ENCODE data around the gene DIP2B.
"Not testable (repeated sequence)": the region's sequence is repeated elsewhere in the genome, so short reads cannot be mapped to it uniquely, and the experiment has no call there.

Gene DIP2B, protein sequence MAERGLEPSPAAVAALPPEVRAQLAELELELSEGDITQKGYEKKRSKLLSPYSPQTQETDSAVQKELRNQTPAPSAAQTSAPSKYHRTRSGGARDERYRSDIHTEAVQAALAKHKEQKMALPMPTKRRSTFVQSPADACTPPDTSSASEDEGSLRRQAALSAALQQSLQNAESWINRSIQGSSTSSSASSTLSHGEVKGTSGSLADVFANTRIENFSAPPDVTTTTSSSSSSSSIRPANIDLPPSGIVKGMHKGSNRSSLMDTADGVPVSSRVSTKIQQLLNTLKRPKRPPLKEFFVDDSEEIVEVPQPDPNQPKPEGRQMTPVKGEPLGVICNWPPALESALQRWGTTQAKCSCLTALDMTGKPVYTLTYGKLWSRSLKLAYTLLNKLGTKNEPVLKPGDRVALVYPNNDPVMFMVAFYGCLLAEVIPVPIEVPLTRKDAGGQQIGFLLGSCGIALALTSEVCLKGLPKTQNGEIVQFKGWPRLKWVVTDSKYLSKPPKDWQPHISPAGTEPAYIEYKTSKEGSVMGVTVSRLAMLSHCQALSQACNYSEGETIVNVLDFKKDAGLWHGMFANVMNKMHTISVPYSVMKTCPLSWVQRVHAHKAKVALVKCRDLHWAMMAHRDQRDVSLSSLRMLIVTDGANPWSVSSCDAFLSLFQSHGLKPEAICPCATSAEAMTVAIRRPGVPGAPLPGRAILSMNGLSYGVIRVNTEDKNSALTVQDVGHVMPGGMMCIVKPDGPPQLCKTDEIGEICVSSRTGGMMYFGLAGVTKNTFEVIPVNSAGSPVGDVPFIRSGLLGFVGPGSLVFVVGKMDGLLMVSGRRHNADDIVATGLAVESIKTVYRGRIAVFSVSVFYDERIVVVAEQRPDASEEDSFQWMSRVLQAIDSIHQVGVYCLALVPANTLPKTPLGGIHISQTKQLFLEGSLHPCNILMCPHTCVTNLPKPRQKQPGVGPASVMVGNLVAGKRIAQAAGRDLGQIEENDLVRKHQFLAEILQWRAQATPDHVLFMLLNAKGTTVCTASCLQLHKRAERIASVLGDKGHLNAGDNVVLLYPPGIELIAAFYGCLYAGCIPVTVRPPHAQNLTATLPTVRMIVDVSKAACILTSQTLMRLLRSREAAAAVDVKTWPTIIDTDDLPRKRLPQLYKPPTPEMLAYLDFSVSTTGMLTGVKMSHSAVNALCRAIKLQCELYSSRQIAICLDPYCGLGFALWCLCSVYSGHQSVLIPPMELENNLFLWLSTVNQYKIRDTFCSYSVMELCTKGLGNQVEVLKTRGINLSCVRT (N-terminal part only)
- total RNA-seq, result 175 reads per million, percentile 91 among the genes with 10 or more reads in this experiment

DNA sequence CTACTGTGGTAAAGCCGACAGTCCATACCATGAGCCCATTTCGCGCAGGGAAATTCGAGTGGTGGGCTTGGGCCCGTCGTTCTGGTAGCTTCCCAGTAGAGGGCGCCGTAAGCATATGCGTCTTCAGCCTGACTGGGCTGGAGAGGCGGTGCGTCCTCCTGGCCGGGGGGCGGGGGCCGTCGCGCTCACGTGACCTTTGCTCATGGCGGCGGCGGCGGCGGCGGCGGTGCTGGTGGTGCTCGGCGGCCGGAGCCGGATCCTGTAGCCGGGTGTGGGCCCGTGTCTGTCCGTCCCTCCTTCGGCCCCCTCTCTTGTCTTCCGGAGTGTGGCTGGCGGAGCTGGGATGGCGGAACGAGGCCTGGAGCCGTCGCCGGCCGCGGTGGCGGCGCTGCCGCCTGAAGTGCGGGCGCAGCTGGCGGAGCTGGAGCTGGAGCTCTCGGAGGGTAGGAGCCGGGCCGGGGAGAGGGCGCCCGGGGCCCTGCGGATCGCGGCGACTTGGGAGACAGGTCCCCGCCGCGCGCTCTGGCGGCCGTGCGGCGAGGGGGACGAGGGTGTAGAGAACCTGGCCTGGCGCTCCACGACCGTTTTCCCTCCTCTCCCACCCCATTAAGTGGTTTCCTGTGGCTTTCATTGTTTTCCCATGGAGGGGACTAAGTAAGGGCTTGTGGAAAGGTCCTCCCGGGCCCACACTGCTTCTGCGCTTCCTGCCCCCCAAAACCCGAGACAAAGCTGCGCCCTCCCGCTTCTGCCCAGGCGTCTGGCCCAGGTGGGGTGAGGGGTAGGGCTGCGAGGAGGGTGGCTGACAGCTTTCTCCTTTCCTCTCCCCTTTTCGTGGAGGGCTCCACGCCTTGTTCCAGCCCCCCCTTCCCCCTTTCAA lies at the start of gene DIP2B:
DIP2B (plus strand) TSS at position 188 of the 877 bp plus-strand sequence; CDS start at position 344, 156 bp downstream.
- peak; percentile 97 for DNase-seq

DNA sequence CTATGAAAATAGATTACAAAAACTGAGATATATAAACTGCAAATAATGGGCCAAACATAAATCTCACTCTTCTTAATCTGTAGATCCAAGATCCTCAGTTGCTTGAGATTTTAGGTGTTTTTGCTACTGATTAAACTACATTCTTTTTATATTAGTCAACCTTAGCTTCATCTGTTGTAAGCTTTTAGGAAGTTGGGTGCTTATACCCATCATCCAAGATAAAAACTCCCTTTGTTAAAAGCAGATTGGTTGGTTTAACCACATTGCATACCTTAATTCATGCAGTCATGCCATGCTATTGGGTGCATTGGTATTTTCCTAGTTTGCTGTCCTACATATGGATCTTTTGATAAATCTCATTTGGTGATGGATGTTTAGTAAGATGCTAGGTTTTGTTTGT lies 46.2 kb upstream of the DIP2B start:
- DNase-seq, result no peak

DNA sequence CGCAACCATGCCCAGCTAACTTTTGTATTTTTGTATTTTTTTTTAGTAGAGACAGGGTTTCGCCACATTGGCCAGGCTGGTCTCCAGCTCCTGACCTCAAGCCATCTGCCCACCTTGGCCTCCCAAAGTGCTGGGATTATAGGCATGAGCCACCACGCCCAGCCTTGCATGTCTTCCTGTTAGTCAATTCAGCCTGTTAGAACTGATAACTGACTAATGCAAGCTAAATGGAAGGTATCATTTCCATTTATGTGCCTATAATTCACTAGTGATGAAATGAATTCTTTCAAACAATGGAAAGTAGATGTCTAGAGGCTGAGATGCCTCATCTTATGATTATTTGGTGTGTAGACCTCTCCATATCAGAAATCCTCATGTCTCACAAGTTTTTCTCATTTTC lies 37.3 kb upstream of the DIP2B start:
- DNase-seq, result no peak

DNA sequence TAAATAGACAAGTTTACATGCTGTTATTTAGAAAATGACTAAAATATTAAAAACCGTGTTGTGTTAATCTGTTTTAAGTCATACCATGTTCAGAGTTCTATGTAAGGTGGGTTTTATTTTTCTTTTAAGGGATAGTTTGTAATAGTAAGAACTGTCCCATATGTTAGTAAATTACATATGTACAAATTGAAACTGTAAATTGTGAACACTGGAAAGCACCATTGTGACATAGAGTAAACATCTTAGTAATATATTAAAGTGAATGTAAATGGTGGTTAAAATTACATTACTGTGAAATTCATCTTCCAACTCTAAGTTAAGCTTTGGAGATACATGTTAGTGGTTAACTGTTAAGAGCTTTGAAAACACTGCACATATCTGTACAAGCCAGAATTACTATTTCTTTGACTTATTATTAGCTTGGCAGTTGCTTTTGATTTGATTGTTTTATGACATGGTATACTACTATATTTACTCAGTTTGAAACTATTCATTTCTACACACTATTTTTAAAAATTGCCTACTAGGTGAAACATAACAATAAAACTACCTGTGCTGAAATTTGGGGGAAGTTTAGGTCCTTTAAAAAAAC lies 27.4 kb upstream of the DIP2B start:
- no peak for DNase-seq

DNA sequence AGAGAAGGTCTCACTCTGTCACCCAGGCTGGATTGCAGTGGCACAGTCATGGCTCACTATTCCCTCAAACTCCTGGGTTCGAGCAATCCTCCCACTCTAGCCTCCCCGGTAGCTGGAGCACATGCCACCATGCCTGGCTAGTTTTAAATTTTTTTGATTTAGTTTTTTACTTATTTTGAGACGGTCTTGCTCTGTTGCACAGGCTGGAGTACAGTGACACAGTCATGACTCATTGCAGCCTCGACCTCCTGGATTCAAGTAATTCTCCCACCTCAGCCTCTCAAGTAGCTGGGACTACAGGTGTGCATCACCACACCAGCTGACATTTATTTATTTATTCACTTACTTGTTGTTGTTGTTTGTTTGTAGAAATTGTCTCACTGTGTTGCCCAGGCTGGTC lies 22.2 kb upstream of the DIP2B start:
- DNase-seq, result no peak

DNA sequence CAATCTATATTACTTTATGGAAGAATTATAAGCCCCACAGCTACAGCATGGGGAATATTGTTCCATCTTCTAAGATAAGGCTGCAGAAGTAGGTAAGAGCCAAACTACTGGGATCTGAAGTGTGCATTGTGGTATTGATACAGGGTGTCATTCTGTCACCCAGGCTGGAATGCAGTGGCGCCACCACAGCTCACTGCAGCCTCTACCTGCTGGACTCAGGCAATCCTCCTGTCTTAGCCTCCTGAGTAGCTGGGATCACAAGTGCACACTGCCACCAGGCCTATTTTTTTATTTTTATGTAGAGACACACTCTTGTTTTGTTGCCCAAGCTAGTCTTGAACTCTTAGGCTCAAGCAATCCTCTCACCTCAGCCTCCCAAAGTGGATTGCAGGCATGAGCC lies 21.3 kb upstream of the DIP2B start:
- no peak for DNase-seq

DNA sequence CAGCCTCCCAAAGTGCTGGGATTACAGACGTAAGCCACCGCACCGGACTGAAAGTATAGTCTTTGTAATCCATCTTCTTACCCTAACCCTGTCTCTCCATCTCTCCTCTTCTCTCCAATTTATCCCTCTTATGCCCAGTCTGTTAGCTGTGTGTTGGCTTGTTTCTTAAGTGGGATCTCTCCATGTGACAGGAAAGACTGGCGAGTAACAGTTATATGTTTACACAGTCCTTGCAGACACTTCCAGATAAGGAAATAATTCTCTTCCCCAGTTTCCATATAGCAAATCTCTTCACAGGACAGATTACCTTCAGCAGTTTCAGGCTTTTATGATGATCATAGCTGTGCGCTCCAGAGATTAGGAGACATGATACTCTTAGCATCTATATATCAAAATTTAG lies 16.0 kb upstream of the DIP2B start:
- DNase-seq, result no peak

DNA sequence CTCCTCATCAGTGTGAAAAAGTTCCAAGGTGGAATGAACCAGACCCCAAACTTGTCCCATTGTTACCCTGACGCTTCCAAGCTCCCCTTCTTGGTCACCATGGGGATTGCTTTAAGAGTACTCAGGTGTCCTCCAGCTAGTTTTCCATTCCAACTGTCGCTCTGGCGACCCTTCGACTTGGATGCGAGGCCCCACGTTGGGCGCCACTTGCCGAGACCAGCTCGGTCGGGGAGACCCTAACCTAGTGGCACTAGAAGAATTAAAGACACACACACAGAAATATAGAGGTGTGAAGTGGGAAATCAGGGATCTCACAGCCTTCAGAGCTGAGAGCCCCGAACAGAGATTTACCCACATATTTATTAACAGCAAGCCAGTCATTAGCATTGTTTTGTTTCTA lies 6.7 kb upstream of the DIP2B start:
- DNase-seq, result not testable (repeated sequence)

DNA sequence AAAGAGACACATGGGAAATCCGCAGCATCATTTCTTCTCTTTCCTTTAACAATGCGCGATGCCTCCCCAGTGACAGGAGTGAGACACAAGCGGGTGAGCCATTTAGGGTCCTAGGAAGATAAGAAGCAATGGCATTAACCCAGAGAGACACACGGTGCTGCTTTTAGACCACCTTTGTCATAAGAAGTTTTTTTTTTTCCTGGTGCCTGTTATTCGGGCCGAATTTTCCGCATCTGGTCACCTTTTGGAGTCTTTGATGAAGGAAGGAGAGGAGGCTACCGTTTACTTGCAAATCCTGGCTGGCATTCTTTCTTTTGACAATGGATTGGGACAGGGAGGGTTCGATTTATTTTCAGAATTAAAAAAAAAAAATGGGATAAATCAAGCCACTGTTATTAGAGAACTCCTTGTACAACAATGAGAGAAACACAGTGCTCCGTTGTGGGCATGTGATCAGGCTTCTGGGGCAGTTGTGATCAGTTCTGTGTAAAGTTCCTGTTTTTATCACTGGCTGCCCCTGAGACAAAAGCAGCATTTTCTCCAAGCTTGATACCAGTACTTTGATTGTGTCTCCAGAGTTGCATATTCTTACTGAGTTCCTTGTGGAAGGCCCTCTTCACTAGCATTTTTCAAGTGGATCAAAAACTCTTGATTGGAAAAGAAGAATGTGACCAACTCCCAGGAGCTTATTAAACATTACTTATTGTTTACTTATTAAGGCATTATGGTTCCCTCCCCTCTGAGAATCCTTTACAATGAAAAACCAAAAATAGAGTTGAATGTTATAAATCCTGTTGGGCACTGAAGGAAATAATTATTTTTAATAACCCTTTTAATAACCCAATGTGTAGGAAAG lies 1.1 kb downstream of the DIP2B start:
- DNase-seq, result no peak

DNA sequence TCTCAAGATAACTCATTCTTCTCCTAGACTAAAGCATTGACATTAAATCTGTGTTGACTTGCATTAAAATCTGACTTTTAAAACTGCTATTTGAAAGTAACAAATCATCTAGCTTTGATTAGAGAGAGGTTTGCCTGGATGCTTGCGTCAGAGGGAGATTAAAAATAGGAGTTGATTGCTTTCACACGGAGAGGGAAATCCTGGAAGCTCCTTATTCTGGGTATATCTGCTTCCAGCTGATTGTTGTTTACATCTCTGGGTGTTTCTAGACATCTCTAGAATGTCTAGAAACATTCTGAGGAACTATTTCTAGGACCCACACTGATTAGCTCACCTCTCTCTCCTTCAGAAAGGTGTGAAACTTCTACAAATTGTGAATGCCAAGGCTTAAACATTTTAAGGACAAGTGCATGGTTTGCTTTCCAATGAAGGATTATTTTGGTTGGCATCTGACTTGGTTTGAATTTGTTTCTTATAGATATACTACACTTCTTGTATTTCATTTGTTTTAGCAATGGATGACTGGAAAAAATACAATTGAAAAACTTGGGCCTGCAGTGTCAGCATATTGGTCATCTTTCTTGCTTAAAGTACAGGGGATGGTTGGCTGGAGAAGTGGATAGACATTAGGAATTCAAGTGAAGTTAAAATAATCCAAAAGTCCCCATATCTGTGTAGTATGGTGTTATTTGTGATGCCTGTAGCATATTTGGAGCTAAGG lies 2.1 kb downstream of the DIP2B start:
- DNase-seq, result no peak

DNA sequence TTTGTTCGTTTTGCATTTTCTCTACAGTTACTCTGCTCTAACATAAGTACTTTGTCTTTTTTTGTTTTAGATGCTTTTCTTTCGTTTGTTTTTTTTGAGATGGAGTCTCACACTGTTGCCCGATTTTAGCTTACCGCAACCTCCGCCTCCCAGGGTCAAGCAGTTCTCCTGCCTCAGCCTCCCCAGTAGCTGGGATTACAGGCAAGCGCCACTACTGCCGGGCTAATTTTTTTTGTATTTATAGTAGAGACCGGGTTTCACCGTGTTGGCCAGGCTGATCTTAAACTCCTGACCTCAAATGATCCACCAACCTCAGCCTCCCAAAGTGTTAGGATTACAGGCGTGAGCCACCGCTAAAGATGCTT lies 2.7 kb downstream of the DIP2B start:
- DNase-seq, result no peak

DNA sequence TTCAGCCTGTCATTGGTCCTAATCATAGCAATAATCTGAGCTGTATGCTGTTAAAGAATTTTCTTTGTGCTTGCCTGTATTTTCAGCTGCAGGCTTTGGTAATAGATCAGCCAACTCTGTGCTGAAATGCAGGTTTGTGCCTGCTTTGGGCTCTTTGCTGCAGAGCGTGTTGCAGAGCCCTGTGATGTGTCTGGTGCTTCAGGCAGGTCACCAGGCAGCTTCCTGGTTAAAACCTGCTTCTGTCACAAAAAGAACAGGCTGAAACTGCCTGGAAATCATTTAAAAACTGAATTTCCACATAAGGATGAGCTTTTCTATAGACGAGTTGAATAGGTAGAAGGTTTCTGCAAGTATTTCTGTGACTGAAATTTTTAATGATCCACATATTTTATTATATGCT lies 3.1 kb downstream of the DIP2B start:
- DNase-seq, result peak; percentile 21

DNA sequence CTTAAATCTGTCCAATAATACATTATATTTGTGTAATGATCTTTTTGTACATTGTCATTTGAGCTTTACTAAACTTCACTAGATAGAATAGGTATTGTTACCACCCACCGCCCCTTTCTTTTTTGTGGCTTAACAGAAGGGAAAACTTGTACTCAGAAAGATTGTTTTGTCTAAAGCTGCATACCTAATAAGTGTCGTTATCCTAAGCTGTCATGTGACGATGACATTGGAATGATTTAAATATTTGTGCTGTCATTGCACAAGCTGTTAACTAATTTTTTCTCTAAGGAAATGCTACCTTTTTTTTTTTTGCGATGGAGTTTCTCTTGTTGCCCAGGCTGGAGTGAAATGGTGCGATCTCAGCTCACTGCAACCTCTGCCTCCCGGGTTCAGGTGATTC lies 3.6 kb downstream of the DIP2B start:
- DNase-seq, result no peak

DNA sequence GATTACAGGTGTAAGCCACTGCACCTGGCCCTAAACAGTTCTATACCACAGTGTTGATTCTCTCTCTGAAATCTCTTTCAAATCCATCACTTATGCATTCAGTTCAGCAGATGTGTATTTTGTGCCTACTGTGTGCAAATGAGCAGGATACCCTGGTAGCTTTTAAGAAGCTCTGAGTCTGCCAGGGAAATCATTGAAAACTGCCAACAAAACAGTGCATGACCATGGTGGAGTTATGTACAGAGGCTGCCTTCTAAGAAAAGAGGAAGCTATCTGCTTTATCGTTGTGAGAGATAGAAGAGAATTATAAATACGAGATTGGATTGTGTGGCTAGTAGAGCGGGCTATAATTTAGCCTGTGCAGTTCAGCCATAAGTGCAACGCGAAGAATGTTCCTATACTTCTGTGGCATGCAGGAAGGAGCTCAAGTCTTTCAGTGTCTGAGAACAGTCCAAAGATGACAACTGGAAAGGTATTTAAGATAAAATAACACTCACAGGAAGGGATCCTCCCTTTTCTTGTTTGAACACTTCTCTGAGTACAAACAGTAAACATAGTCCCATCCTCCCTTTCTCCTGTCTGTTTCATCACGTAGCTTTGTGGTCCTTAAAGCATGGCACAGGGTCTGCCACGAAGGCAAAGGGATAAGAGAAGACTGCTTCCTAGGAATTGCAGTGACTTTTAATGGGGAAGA lies 4.3 kb downstream of the DIP2B start:
- DNase-seq, result no peak

DNA sequence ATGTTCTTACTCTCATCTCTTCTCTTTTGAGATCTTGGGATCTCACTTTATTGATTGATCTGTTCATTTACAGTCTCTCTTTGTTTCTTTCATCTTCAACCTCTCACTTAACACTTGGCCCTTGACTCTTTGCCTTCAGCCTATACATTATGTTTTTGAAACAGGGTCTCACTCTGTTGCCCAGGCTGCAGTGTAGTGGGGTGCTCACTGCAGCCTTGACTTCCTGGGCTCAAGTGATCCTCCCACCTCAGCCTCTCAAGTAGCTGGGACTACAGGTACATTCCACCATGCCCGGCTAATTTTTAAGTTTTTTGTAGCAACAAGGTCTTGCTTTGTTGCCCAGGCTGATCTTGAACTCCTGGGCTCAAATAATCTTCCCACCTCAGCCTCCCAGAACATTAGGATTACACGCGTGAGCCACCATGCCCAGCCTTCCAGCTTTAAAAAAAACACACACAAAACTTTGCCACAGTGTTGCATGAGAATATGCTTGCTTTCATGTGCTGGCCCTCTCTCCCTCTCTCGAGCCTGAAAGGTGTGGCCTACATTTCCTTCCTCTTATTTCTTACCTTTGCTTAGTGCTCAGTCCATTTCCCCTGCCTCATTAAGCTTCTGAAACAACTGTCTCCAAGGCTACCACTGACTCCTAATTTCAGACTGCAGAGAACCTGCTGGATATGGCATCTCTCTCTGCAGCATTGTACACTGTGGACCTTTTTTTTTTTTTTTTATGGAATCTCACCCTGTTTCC lies 9.9 kb downstream of the DIP2B start:
- DNase-seq, result no peak

DNA sequence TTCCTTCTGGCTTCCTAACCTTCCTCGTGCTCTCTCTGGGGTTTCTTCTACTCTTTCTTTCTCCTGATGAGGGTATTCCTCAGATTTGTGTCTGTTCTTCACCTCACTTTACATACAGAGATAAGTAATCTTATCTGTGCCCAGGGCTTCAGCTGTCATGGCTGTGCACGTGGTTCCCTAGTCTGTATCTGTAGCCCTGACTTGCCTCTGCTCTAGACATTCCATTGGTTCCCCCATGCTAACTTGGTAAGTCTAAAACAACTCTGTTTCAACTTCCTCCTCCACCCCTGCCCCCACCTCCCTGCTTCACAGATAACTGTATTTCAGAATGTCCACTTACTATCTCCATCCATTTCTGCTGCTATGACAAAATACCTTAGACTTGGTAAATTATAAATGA lies 10.8 kb downstream of the DIP2B start:
- no peak for DNase-seq

DNA sequence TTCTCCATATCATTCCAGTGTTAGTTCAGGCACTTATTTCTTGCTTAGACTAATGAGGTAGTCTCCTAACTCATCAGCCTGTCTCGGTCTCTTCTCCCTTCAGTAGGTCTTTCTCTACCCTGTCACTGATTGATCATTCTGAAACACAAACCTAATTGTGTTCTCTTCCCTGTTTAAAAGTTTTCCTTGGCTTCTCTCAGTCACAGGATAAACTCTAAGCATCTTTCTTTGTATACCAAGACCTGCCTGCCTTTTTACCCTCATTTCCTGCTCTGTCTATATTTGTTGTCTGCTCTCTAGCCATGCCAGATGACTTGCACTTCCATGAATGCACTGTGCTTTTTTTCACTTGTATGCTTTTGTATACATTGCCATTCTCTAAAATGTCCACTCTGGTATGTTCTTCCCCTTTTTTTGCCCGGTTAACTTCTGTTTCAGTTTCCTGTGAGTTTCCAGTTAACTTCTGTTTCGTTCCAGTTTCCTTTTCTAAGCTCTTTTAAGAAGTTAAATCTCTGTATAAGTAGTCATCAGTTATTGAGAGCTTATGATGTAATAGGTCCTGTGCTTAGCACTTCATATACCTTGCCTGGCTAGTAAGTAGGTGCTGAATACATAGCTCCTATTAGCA lies 12.8 kb downstream of the DIP2B start:
- no peak for DNase-seq

DNA sequence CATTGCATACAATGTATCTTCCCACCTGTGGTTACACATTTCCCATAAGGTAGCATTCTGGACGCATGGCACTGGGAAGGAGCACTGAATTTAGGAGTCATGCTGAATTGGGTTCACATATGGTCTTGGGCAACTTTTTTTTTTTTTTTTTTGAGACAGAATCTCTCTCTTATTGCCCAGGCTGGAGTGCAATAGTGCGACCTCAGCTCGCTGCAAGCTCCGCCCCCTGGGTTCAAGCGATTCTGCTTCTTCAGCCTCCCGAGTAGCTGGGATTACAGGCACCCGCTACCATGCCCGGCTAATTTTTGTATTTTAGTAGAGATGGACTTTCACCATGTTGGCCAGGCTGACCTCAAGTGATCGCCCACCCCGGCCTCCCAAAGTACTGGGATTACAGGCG lies 13.3 kb downstream of the DIP2B start:
- no peak for DNase-seq
